Middle frontal gyrus (tissue), 1 donor: ENCODE results near the gene GNS.

ENCODE experiments used
- DNase-seq: peaks from one replicate; pipeline ENCODE4 v3.0.0-alpha.2; 2015; ENCODE audit warnings: low spot score; ENCODE audit errors: extremely low spot score

The GNS gene

GRCh38 chr12:64737539-64737938 is 21.7 kb downstream of the GNS start:
- DNase-seq: no peak

- DNase-seq: no peak
Measured at GRCh38 chr12:64736771-64737170, 22.4 kb downstream of the GNS start.

GRCh38 chr12:64735442-64735841 is 23.8 kb downstream of the GNS start:
- DNase-seq: no peak

GRCh38 chr12:64733857-64734256 is 25.3 kb downstream of the GNS start:
- peak; percentile 29 for DNase-seq

- DNase-seq: no peak
Measured at GRCh38 chr12:64731683-64732082, 27.5 kb downstream of the GNS start.

- DNase-seq: no peak
Measured at GRCh38 chr12:64730588-64730969, 28.6 kb downstream of the GNS start.

- DNase-seq: no peak
Measured at GRCh38 chr12:64729909-64730587, 29.2 kb downstream of the GNS start.

- no peak for DNase-seq
Measured at GRCh38 chr12:64724201-64724745, 34.9 kb downstream of the GNS start.

GRCh38 chr12:64723630-64724029 is 35.6 kb downstream of the GNS start:
- DNase-seq: no peak

GRCh38 chr12:64722835-64723234 is 36.4 kb downstream of the GNS start:
- no peak for DNase-seq

- DNase-seq: no peak
Measured at GRCh38 chr12:64720884-64721283, 38.3 kb downstream of the GNS start.

- no peak for DNase-seq
Measured at GRCh38 chr12:64718649-64719048, 40.6 kb downstream of the GNS start.

GRCh38 chr12:64716839-64717455 is 42.3 kb downstream of the GNS start:
- DNase-seq: no peak

GRCh38 chr12:64716371-64716770 is 42.8 kb downstream of the GNS start:
- no peak for DNase-seq

- no peak for DNase-seq
Measured at GRCh38 chr12:64714551-64714968, 44.6 kb downstream of the GNS start.

- no peak for DNase-seq
Measured at GRCh38 chr12:64713376-64713775, 45.8 kb downstream of the GNS start.

- no peak for DNase-seq
Measured at GRCh38 chr12:64709429-64709828, 49.8 kb downstream of the GNS start.

GRCh38 chr12:64707926-64708325 is 51.3 kb downstream of the GNS start:
- DNase-seq: no peak

- no peak for DNase-seq
Measured at GRCh38 chr12:64707362-64707761, 51.8 kb downstream of the GNS start.

GRCh38 chr12:64706857-64707256 is 52.3 kb downstream of the GNS start:
- no peak for DNase-seq

- DNase-seq: no peak
Measured at GRCh38 chr12:64706306-64706705, 52.9 kb downstream of the GNS start.

- DNase-seq: no peak
Measured at GRCh38 chr12:64701283-64701682, 57.9 kb downstream of the GNS start.

- DNase-seq: no peak
Measured at GRCh38 chr12:64700532-64700931, 58.7 kb downstream of the GNS start.
